Lower leg skin (tissue), 4 donors: ENCODE measurements around the gene WSCD1. TPM values are rescaled to one million over a fixed set of nuclear protein-coding genes. Genes with fewer than 3 reads are reported as not detected.

ENCODE experiments used
- DNase-seq, 2 donors: peaks; one replicate each; pipeline ENCODE4 v3.0.0-alpha.2; 2019; ENCODE audit warnings: low spot score in 2 of 2
- H3K4me3 ChIP-seq: fragments of 200-600 bp; sonication (generic); 2 replicates; pipeline ENCODE4 v1.5.1; 2017; ENCODE audit warnings: mild to moderate bottlenecking, low read depth; ENCODE audit not compliant: poor library complexity, severe bottlenecking
- POLR2A ChIP-seq, 2 donors: fragments of 450-650 bp; IDR thresholded peaks; one replicate each; pipeline ENCODE4 v1.6.1; 2016 to 2017; ENCODE audit warnings: antibody characterized with exemption in 2 of 2, mild to moderate bottlenecking in 1 of 2, moderate library complexity in 1 of 2
- whole genome bisulfite sequencing, 2 donors: methylation state at CpG; one replicate each; pipeline ENCODE4 v1.1.5; 2018; 5-methylcytosine and 5-hydroxymethylcytosine counted together
- intact Hi-C: fragments of 100-400 bp; cut with DNase I; formaldehyde crosslinking; loops from one replicate; pipeline ENCODE4 v1.15.0; 2023; ENCODE audit warnings: low total_unique reads
- total RNA-seq, 4 donors: library from RNA; depleted of rRNA; stranded (reverse); fragments of >200 nt; gene quantifications; one replicate each; pipeline ENCODE4 v1.1.0, GENCODE V29; 2016
- TF ChIP-seq, protein P1 (sequence below), 3 donors: fragments of 450-650 bp; IDR thresholded peaks; one replicate each; pipeline ENCODE4 v1.5.1; 2016; ENCODE audit warnings: antibody characterized with exemption in 3 of 3, mild to moderate bottlenecking in 3 of 3, moderate library complexity in 2 of 3

Gene WSCD1
- total RNA-seq, 4 donors from 2014 or later, result 2.5 to 5.3 (median 2.9) TPM

DNA sequence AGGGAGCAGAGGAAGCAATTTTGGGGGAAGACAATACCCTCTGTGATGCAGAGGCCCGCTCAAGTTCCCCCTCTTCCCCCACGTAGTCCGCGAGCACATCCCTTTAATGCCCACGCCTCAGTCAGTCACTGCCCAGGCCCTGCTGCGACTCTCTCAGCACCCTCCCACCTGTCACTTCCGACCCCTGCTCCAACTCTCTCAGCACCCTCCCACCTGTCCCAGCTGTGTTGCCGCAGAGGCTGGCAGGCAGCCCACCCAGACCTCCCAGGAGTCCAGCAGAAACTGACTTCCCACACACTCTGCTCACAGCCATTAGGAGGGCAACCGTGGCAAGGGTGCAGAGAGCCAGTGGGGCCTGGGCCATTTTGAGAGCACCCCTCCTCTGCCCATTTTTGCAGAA lies 92.7 kb downstream of the WSCD1 start:
- intact Hi-C loops, result no loop called here
- H3K4me3 ChIP-seq, result no peak overlapping the region
- 62 to 69% methylated on average over 9 of the region's 9 CpGs for WGBS, 2 donors
- DNase-seq, result peak in 1 of 2 donors; percentile 64
- TF ChIP-seq, protein P1, sequence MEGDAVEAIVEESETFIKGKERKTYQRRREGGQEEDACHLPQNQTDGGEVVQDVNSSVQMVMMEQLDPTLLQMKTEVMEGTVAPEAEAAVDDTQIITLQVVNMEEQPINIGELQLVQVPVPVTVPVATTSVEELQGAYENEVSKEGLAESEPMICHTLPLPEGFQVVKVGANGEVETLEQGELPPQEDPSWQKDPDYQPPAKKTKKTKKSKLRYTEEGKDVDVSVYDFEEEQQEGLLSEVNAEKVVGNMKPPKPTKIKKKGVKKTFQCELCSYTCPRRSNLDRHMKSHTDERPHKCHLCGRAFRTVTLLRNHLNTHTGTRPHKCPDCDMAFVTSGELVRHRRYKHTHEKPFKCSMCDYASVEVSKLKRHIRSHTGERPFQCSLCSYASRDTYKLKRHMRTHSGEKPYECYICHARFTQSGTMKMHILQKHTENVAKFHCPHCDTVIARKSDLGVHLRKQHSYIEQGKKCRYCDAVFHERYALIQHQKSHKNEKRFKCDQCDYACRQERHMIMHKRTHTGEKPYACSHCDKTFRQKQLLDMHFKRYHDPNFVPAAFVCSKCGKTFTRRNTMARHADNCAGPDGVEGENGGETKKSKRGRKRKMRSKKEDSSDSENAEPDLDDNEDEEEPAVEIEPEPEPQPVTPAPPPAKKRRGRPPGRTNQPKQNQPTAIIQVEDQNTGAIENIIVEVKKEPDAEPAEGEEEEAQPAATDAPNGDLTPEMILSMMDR (IDR thresholded peaks at IDR 0.05), result no peak
- TF ChIP-seq POLR2A (IDR thresholded peaks at IDR 0.05), result no peak

DNA sequence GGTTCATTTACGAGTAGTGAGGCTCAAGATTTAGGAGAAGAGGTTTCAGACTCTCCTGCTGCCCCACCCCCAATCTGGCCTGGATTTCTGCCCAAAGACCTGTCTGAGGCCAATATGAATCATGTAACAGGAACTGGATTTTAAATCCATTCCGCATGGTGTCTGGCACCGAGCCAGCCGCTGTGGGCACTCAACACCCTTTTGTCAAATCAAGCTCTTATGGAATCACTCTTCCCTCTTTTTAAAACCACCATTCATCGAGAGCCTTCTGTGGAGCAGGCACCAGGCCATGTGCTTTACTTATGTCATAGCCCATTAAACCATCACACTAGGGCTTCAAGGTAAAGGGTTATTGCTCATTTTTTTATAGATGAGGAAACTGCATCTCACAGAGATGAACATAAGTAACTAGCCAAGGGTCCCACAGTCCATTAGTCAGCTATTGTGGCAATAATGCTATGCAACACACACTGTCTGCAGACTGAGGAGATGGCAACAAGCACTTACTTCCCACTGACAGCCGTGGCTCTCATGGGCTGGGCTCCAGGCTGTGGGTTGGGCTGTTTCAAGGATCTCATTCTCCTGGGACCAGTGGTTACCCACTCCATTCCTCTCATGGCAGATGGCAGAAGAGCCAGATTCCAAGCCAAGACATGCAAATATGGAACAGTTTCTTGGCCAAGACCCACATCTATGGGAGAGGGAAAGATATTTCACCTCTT lies 93.6 kb downstream of the WSCD1 start:
- 42 to 47% methylated on average over 6 of the region's 6 CpGs for WGBS, 2 donors
- peak in 1 of 2 donors; percentile 83 for DNase-seq
- intact Hi-C loops, result no loop called here
- no peak overlapping the region for H3K4me3 ChIP-seq
- TF ChIP-seq, protein P1 (IDR thresholded peaks at IDR 0.05), result no peak

DNA sequence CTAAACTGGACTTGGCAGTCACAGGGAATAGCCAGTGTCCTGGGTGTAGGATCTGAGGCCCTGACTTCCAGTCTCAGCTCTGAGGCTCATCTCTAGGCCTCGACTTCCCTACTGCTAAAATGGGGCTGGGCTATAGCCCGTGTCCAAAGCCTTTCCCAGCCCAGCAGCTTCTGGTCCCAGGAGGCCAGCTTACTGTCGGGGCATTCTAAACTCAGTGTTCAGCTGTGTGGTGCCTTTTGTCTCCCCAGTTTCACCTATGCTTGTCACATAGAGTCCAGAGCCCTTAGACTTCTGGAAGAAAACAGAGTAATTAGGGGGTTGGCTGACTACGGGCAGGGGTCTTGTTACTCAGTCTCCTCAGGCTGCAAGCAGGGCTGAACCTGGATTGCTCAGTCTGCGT lies 94.8 kb downstream of the WSCD1 start:
- WGBS, 2 donors, result 88 to 90% methylated on average over 5 of the region's 5 CpGs
- H3K4me3 ChIP-seq, result no peak overlapping the region
- intact Hi-C loops, result no loop called here
- peak in 1 of 2 donors; percentile 59 for DNase-seq
- TF ChIP-seq POLR2A (IDR thresholded peaks at IDR 0.05), result no peak
- TF ChIP-seq, protein P1 (IDR thresholded peaks at IDR 0.05), result no peak

DNA sequence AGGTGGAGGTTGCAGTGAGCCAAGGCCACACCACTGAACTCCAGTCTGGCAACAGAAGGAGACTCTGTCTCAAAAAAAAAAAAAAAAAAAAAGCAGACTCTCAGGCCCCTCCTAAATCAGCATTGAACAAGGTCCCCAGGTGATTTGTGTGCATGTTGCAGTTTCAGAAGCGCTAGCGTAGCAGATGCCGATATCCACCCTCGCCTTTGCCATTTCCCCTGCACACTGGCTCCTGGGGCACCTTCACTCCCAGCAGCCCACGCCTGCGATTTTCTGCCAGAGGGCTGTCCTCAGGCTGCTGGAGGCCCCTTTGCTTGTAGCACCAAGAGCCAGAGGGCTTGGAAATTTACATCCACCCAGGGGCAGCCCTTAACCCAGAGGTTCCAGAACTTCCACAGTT lies 95.6 kb downstream of the WSCD1 start:
- peak in 1 of 2 donors; percentile 50 for DNase-seq
- intact Hi-C loops, result no loop called here
- no peak overlapping the region for H3K4me3 ChIP-seq
- TF ChIP-seq, protein P1 (IDR thresholded peaks at IDR 0.05), result no peak
- no peak for TF ChIP-seq POLR2A (IDR thresholded peaks at IDR 0.05)
- 71 to 77% methylated on average over 6 of the region's 6 CpGs for WGBS, 2 donors

DNA sequence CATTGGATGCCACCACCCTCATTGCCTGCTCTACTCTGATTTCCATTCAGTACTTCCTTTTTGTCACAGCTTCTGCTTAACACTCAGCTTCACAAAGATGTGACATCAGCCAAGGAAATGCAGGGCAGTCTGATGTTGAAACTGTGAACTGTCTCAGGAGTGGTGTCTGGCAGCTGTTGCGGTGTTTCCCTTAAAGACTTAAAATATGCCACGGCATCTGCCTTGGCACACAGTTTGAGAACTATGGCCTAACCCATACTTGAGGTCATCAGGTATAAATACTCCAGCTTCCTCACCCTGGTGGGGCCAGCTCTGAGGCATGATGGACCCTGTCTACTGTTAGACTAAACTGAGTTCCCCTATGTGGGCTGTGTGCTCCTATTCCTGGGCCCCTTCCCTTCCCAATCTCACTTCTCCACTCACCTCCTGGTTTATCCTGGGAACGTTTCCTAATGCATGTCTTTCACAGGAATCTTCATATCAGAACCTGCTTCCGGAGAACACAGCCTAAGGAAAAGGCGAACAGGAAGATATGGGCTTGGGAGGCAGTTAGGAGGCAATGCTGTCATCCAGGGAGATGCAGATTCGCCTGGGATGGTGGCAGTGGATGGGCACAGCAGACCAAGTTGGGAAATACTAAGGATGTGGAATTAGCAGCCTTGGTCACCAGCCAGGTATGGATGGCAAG lies 96.5 kb downstream of the WSCD1 start:
- intact Hi-C loops, result no loop called here

More for the DNA sequence above, 96.5 kb downstream of the WSCD1 start:
- no peak overlapping the region for H3K4me3 ChIP-seq
- TF ChIP-seq, protein P1 (IDR thresholded peaks at IDR 0.05), result no peak
- TF ChIP-seq POLR2A (IDR thresholded peaks at IDR 0.05), result no peak
- WGBS, 2 donors, result 67 to 68% methylated on average over 6 of the region's 6 CpGs
- peak in 1 of 2 donors; percentile 29 for DNase-seq
